HG02759 (cell line): Measurements from ENCODE around the gene BLTP2.
A peak's percentile ranks its signal among the peaks of the same experiment; 100 is the strongest.
"Not testable (repeated sequence)": the region's sequence is repeated elsewhere in the genome, so short reads cannot be mapped to it uniquely, and the experiment has no call there.

Experiments used
- ATAC-seq: cut with Tn5 transposase; IDR thresholded peaks from one replicate; pipeline ENCODE4 v1.9.1; 2021; ENCODE audit warnings: mild to moderate bottlenecking, moderate library complexity; ENCODE audit not compliant: unreplicated experiment

The BLTP2 gene

DNA sequence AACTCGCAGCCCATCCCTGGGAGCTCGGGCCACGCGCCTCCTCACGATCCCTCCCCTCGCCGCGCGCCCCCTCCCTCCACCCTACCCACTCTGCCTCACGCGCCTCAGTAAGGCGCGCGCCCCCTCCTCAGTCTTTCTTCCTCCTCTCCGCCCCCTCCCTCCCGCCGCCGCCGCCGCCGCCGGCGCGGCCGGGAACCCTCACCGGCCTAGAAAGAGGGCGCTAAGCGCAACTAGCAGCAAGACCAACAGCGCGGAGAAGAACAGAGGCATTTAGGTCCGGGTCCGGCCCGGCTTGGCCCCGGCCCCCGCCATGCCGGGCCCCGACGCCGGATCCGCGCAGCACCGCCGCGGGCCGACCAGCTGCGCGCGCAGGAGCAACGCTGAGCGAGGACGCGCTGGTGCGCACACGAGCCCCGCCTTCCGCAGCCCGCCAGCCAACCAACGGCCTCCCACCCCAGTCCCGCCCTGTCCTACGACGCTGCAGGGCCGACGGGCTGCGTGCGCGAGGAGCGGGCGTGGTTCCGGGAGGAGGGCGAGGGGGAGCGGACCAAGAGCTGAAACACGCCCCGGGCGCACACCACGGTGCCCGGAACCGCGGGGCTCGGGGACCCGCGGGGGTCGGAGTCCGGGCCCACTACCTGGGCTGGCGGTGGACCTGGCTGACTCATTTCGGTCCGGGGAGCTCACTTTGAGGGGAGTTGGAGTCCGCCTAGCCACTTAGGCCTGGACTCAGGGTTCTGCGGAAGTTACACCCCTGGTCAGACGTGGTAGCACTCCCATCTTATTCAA is at the start of gene BLTP2:
Gene BLTP2, minus strand, starts transcription at position 372 of the 789 bp plus-strand sequence. Its CDS starts 102 bp downstream, at position 270.
- peak; percentile 96 for ATAC-seq

DNA sequence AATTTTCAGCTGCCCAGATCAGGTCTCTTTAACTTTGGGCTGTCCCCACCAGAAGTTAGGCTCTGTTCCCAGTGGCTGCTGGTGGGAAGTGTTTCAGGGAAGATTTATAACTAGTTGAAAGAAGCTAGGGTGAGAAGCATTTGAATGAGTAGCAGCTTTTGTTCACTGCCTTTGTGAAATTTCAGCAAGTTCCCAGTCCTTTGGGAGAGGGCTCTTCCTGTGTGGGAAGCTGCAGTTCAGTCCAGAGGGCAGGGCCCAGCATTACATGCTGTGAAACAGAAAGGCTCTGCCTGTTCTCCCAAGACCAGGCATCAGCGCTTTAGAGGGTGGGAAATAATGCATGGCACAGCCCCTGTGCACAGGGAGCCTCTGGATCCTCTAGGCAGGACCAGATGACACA is 48.9 kb upstream of the BLTP2 start:
- ATAC-seq = no peak

DNA sequence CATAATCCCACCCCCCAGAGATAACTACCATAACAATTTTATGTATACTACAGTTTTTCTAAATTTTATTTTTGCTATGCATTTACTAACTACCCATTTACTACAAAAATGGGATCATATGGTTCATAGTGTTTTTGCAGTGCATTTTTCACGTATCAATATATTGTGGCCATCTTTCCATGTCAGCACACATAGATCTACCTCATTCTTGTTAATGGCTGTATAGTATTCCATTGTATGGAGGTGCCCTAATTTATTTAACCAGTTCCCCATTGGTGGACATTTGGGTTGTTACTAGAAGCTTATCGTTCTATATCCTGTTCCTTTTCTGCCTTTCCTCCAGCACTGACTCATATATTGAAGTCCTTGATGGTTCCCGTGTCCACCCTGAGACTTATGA is 44.1 kb upstream of the BLTP2 start:
- ATAC-seq = no peak

DNA sequence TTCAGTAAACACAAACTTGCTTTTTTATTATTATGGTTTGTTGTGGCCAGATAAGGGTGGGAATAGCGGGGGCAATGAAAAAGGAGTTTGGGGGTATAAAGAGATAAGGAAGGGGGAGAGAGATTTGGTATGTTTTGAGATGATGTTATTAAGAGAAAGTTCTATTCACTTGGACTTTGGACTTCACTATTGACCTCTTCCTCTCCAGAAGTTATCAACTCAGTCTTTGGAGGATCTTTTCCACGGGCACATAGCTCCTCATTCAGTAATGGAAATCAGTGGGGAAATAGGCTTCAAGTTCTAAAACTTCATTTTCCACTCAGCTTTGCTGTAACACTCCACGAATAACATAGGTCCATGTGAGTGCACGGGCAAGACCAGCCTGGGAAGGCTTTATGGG is 43.5 kb upstream of the BLTP2 start:
- ATAC-seq = no peak

DNA sequence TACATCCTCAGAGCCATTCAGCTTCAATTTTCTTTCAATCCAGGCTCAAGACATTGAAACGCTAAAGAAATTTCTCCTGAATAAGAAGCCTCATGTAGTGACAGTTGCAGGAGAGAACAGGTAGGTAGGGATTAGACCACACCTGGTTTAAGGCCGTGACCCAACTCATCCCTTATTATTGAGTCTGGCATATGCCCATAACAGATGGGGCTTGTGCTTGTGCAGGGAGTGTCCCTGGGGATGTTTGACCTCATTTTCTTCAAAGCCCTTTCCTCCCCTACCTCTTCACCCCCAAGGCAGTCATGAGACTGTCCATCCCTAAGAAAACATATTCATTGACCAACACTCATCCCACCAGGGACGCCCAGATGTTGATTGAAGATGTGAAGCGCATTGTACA is 41.3 kb upstream of the BLTP2 start:
- ATAC-seq = no peak

DNA sequence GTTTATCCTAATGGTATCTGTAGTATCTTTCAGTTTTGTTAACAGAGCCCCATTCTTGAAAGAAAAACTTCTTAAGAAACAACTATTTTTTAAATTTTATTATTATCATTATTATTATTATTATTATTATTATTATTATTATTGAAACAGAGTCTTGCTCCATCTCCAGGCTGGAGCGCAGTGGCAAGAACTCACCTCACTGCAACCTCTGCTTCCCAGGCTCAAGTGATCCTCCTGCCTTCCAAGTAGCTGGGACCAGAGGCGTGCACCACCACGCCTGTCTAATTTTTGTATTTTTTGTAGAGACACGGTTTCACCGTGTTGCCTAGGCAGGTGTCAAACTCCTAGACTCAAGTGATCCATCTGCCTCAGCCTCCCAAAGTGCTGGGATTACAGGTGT is 40.4 kb upstream of the BLTP2 start:
- no peak for ATAC-seq

DNA sequence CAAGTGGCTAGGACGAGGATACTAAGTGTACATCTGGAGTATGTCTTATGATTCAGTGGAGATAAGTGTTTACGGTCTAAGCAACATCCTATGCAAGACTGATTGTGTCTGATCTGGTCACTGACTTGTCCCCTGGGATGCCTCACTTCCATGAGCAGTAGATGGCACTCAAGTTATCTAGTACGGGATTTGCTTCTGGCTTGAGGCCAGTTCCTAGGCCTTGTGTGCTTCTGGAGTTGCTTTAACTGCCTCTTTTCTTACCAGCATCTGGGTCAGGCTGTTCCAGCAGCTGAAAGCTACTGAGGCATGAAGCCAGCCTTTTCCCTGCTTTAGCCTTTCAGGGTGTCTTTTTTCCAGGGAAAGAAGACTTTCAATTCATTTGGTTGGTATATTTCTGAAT is 40.0 kb upstream of the BLTP2 start:
- no peak for ATAC-seq

DNA sequence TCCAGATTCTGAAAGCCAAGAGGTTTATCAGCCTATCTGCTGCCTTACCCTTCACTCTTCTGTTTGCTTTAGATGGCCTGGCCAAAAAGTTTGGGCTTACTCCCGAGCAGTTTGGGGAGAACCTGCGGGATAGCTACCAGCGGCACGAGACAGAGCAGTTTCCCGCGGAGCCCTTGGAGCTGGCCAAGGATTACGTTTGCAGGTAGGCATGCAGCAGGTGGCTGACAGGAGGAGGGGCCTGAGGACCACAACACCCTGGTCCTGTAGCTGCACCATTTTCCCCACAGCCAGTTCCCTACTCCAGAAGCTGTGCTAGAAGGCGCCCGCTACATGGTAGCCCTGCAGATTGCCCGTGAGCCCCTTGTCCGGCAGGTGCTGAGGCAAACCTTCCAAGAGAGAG is 37.7 kb upstream of the BLTP2 start:
- ATAC-seq = no peak

DNA sequence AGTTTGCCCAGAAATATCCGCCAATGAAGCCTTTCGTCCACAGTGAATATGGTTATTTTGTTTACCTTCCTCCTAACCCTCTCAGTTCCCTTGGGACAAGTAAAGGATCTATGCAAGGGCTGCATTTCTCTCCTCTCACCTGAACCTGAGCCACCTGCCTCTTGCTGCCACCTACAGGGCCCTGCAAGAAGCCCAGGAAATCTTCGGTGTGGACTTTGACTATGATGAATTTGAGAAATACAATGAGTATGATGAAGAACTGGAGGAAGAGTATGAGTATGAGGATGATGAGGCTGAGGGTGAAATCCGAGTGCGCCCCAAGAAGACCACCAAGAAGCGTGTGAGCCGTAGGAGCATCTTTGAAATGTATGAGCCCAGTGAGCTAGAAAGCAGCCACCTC is 31.0 kb upstream of the BLTP2 start:
- ATAC-seq = no peak

DNA sequence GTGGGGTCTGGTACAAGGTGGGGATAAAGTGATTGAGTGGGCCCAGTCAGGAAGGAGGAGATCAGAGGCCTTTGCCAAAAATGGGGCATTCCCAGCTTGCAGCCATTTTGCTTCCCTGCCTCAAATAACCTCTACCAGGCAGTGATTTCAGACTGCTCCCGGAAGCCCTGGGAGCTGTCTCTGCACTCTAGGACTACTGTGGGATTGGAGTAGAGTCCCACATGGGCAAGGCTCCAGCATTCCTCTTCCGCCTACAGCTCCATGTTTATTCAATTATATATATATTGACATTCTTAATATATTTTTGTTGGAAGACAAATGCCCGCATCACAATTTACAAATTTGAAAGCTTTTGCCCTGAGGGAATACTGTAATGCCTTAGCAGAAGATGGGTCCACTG is 30.5 kb upstream of the BLTP2 start:
- no peak for ATAC-seq

DNA sequence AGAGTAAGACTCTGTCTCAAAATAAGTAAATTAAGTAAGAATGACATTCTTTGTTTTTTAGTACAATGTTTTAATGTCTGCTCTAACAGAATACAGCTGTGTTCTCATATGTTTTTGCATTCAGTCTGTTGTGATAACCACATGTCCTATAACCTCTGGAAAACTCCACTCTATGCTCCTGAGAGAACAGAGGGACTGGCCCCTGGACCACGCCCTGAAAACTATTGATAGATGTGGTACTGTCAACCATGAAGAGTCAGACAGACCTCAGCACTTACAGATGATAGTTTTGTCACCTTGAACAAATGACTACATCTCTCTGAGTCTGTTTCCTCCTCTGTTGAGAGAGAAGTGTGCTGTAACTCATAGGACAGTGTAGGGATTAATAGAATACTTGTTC is 25.0 kb upstream of the BLTP2 start:
- no peak for ATAC-seq

DNA sequence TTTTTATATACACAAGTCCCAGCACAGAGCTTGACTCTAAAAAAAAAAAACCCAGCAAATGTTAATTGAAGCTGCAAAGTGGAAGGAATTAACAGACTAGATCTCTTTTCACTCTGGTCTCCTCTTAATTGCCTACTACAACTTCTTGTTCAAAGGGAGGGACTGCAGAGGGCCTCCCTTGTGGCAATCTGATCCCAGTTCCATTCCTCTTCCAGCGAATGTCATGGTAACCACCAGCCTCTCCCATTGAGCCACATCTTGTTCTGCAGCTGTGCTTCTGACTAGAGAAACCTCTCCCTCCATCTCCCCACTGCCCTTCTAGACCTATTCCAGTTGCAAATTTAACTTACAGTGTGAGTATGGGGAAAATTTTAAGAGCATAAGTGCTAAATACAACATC is 22.9 kb upstream of the BLTP2 start:
- no peak for ATAC-seq

DNA sequence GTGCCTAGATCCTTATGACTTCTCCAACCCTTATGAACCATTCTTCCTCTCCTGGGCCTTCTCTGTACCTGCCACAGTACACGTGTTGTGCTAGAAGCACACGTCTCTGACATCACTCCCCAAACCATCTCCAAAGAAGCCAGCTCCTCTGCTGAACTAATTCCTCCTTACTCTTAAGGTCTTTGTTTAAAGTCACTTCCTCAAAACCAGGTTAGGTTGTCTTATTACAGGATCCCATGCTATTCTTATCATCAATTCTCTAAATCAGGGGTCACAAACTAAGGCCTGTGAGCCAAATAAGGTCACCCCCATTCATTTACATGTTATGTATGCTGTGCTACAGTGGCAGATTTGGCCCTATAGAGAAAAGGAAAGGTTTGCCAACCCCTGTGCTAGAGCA is 21.0 kb upstream of the BLTP2 start:
- ATAC-seq = no peak

DNA sequence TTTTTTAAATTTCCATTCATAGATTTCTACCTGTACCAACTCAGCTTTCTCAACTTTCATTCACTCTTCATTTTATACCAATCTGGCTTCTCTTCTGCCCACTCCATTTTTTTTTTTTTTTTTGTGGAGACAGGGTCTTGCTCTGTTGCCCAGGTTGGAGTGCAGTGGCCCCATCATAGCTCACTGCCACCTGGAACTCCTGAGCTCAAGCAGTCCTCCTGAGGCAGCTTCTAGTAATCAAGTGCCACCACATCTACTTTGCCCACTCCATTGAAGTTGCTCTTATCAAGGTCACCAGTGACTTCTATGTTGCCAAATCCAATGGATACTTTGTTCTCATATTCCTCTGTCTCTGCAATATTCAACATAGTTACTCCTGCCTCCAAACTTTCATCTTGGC is 18.8 kb upstream of the BLTP2 start:
- ATAC-seq = no peak

DNA sequence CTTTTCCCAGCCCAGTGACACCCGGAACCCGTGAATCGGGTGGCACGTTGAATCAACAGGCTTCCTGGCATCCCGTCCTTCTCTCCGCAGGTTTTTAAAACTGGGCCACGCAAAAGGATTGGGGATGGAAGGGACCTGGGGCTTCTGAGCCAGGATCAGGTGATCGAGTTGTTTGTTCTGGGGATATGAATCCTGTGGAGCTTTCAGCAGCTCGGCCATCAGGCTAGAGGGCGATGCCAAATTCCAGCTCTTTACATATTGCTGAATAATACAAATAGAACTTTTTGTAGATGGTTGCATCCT is 17.5 kb upstream of the BLTP2 start:
- ATAC-seq = peak; percentile 7

DNA sequence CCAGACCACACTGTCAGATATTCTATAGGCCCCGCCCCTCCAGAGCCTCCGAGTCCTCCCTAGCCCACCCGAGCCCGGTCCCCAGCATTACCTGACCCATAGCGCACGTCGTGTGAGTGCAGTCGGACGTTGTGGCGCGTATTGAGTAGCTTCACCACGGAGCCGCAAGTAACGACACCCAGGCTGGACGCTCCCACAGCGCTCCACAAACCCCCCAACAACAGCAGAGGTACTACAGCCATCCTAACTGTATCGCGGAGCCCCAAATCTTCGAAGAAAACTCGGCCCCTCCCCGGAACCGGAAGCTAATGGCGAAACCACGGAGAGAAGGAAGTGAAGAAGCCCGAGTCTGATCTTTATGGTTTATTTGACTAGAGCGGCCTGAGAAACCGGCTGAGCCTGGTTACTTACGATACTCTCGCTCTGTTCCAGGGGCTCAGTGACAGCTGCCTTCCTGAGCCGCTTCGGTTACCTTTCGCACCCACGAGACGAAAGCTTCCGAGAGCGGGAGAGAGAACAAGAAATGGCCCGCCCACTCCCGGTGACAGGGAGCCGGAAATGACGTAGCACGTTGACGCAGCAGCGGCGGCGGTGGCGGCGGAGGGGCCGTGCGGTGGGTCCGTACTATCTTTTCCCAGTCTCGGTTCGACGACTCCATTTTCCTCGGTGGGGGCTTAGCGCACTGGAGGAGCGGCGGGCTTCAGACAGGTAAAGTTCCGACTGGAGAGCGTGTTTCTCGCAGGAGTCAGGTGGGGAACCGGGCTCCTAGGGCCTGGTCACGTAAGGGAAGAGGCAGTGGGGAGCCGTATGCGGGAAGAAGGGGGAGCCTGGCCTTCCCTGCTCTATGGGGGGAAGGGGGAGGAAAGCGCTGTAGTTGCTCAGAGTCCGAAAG is 16.9 kb upstream of the BLTP2 start, which contains the start of the genes SDF2 and SUPT6H:
Gene SDF2, minus strand, starts transcription at position 272 of the 892 bp plus-strand sequence. Its CDS starts 30 bp downstream, at position 242.
Gene SUPT6H, plus strand, starts transcription at position 571 of the 892 bp plus-strand sequence. CDS start 11,197 bp downstream, outside the sequence.
- ATAC-seq = peak; percentile 87

DNA sequence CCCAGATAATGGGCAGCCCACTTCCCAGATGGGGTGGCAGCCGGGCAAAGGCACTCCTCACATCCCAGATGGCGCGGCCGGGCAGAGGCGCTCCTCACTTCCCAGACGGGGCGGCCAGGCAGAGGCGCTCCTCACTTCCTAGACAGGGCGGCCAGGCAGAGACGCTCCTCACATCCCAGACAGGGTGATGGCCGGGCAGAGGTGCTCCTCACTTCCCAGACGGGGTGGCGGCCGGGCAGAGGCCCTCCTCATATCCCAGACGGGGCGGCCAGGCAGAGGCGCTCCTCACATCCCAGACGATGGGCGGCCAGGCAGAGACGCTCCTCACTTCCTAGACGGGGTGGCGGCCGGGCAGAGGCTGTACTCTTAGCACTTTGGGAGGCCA is 14.5 kb upstream of the BLTP2 start:
- ATAC-seq = not testable (repeated sequence)

DNA sequence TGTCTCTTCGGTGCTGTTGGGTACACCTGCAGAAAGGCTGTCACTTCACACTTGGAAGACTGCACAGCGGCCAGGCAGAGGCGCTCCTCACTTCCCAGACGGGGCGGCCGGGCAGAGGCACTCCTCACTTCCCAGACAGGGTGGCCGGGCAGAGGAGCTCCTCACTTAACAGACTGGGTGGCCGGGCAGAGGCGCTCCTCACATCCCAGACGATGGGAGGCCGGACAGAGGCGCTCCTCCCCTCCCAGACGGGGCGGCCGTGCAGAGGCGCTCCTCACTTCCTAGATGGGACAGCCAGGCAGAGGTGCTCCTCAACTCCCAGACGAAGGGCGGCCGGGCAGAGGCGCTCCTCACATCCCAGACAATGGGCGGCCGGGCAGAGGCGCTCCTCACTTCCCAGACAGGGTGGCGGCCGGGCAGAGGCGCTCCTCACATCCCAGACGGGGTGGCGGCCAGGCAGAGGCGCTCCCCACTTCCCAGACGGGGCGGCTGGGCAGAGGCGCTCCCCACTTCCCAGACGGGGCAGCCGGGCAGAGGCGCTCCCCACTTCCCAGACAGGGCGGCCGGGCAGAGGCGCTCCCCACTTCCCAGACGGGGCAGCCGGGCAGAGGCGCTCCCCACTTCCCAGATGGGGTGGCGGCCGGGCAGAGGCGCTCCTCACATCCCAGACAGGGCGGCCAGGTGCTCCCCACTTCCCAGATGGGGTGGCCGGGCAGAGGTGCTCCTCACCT is 14.0 kb upstream of the BLTP2 start:
- ATAC-seq = not testable (repeated sequence)

DNA sequence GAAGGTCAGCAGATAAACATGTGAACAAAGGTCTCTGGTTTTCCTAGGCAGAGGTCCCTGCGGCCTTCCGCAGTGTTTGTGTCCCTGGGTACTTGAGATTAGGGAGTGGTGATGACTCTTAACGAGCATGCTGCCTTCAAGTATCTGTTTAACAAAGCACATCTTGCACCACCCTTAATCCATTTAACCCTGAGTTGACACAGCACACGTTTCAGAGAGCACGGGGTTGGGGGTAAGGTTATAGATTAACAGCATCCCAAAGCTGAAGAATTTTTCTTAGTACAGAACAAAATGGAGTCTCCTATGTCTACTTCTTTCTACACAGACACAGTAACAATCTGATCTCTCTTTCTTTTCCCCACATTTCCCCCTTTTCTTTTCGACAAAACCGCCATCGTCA is 13.4 kb upstream of the BLTP2 start:
- ATAC-seq = not testable (repeated sequence)

DNA sequence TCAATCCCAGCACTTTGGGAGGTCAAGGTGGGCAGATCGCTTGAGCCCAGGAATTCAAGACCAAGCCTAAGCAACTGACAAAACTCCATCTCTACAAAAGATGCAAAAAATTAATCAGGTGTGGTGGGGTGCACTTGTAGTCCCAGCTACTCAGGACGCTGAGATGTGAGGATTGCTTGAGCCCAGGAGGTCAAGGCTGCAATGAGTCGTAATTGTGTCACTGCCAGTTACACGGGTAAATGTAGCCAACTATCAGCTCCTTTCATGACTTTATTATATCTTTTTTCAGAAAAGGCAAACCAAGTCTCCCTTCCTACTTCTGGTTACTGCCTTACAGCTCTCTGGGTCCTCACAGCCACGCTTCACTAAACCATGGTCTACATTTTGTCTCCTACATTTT is 12.8 kb upstream of the BLTP2 start:
- ATAC-seq = no peak

DNA sequence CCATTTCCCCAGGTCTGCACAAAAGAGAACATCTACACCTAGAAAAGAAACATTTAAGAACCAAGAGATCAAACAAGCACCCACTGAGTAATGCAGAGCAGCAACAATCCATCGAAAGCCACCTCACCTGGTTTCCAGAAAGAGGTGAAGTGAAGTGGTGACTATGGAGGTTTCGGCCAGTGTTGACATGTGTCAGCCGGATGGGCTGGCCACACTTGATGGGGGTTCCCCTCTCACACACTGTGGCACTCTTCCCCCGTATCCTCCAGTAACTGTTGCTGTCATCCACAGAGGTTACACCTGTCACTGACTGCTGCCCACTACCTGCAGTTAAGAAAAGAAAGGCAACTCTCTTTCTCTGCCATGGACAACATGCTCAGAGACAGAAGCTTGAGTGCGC is 10.2 kb upstream of the BLTP2 start:
- ATAC-seq = no peak
